PC-3 (cell line): Measurements from ENCODE around the gene SPACA4. TPM values are rescaled to one million over a fixed set of nuclear protein-coding genes. Genes with fewer than 3 reads are reported as not detected.

Experiments used
- ATAC-seq: fragments of 200-7000 bp; cut with Tn5 transposase; 2 replicates; pipeline ENCODE4 v1.9.1; 2020; ENCODE audit warnings: mild to moderate bottlenecking, moderate library complexity
- BruUV-seq: library from RNA; stranded (reverse); fragments of 400-500 nt; replicated peaks from 2 replicates; lab custom pipeline; 2021; lab: Mats Ljungman, UMichigan
- CTCF ChIA-PET: fragments of 300-600 bp; sonication (Branson Sonifier 250); formaldehyde crosslinking; loops from one replicate; lab custom pipeline; 2022; ENCODE audit warnings: antibody characterized with exemption; lab: Charles Lee
- POLR2A ChIA-PET: fragments of 300-600 bp; sonication (Branson Sonifier 250); formaldehyde crosslinking; loops from one replicate; lab custom pipeline; 2022; ENCODE audit warnings: antibody characterized with exemption; ENCODE audit not compliant: unreplicated experiment; lab: Charles Lee
- DNase-seq: peaks from one replicate; pipeline ENCODE4 v3.0.0-alpha.2; 2015
- H2AFZ ChIP-seq: fragments of 300-600 bp; sonication (generic); 2 replicates; pipeline ENCODE4 v1.6.0; 2016; ENCODE audit warnings: antibody characterized with exemption, low read length
- H3F3A ChIP-seq: fragments of 300-600 bp; sonication (generic); one replicate; pipeline ENCODE4 v1.6.0; 2017; ENCODE audit warnings: antibody characterized with exemption, low read length, control low read depth, mild to moderate bottlenecking; ENCODE audit not compliant: unreplicated experiment
- H3K27ac ChIP-seq: fragments of 300-600 bp; sonication (generic); 2 replicates; pipeline ENCODE4 v1.5.1; 2016; ENCODE audit warnings: mild to moderate bottlenecking, low read length
- H3K27me3 ChIP-seq: fragments of 300-600 bp; sonication (generic); 2 replicates; pipeline ENCODE4 v1.6.1; 2016; ENCODE audit warnings: low read length, mixed read lengths
- H3K36me3 ChIP-seq: fragments of 300-600 bp; sonication (generic); 2 replicates; pipeline ENCODE4 v1.6.1; 2016; ENCODE audit warnings: low read depth, mixed run types, low read length, mixed read lengths
- H3K4me1 ChIP-seq: fragments of 300-600 bp; sonication (generic); 2 replicates; pipeline ENCODE4 v1.5.1; 2016; ENCODE audit warnings: low read length; ENCODE audit not compliant: insufficient read depth
- H3K4me2 ChIP-seq: fragments of 300-600 bp; sonication (generic); 2 replicates; pipeline ENCODE4 v1.6.0; 2016; ENCODE audit warnings: low read length
- H3K4me3 ChIP-seq: fragments of 300-600 bp; sonication (generic); 2 replicates; pipeline ENCODE4 v1.5.1; 2016; ENCODE audit warnings: mild to moderate bottlenecking, low read length, mixed read lengths
- H3K79me2 ChIP-seq: fragments of 300-600 bp; sonication (generic); 2 replicates; pipeline ENCODE4 v1.6.1; 2017; ENCODE audit warnings: low read length, mixed read lengths
- H3K9ac ChIP-seq: fragments of 300-600 bp; sonication (generic); 2 replicates; pipeline ENCODE4 v1.6.0; 2016; ENCODE audit warnings: mild to moderate bottlenecking, low read length
- H3K9me2 ChIP-seq: fragments of 300-600 bp; sonication (generic); replicated peaks from 2 replicates; pipeline ENCODE4 v1.6.1; 2016; ENCODE audit warnings: mixed run types, low read length, mixed read lengths
- H3K9me3 ChIP-seq: fragments of 300-600 bp; sonication (generic); 2 replicates; pipeline ENCODE4 v1.6.1; 2016; ENCODE audit warnings: low read length, mixed read lengths
- H4K20me1 ChIP-seq: fragments of 300-600 bp; sonication (generic); 2 replicates; pipeline ENCODE4 v1.6.1; 2016; ENCODE audit warnings: low read length, mixed read lengths
- EZH2 ChIP-seq: fragments of 300-600 bp; sonication (generic); IDR thresholded peaks from one replicate; pipeline ENCODE4 v1.6.1; 2017; ENCODE audit warnings: antibody characterized with exemption, mild to moderate bottlenecking, low read length; ENCODE audit not compliant: unreplicated experiment
- EZH2phosphoT487 ChIP-seq: fragments of 300-600 bp; sonication (generic); IDR thresholded peaks from 2 replicates; pipeline ENCODE4 v1.6.1; 2018; ENCODE audit warnings: mild to moderate bottlenecking, antibody characterized with exemption, low read length, borderline replicate concordance
- intact Hi-C: fragments of 100-400 bp; cut with micrococcal nuclease; formaldehyde crosslinking; loops from 2 replicates; pipeline ENCODE4 v1.9.0; 2023
- total RNA-seq: library from RNA; depleted of rRNA; stranded (reverse); fragments of >200 nt; gene quantifications from 2 replicates; pipeline ENCODE4 v1.2.3, GENCODE V29; 2014
- TF ChIP-seq, protein P1 (sequence below): fragments of 300-600 bp; sonication (generic); conservative IDR thresholded peaks from 2 replicates; pipeline ENCODE4 v1.5.1; 2017; ENCODE audit warnings: antibody characterized with exemption, low read depth, mild to moderate bottlenecking, low read length

Gene SPACA4
- total RNA-seq, 1 experiment from 2014 or later = not detected

DNA sequence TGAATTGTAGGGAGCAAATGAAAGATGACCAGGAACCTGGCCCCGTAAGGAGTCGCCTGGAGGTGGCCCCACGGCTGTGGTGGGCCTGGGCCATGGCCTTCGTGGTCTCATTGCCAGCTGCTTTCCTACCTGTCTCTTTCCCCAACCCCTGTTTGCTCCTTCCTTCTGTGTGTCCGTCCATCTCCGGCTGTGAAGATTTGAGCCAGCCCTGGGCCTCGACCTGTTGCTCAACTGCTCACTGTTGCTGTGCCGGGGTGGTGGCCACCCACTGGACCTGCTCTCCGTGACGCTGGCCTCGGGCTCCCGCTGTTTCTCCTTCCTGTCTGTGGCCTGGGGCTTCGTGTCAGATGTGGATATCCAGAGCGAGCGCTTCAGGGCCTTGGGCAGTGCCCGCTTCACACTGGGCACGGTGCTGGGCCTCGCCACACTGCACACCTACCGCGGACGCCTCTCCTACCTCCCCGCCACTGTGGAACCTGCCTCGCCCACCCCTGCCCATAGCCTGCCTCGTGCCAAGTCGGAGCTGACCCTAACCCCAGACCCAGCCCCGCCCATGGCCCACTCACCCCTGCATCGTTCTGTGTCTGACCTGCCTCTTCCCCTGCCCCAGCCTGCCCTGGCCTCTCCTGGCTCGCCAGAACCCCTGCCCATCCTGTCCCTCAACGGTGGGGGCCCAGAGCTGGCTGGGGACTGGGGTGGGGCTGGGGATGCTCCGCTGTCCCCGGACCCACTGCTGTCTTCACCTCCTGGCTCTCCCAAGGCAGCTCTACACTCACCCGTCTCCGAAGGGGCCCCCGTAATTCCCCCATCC is 22.1 kb downstream of the SPACA4 start:
- Histone ChIP-seq H3F3A (no peaks in the 10 kb centered on the region), H3K4me3 (no peak overlapping the region), H3K79me2 (no peaks in the 10 kb centered on the region), H3K9me2 (no peaks in the 10 kb centered on the region), H3K27ac (no peak overlapping the region), H3K36me3 (no peaks in the 10 kb centered on the region), H3K27me3 (no peaks in the 10 kb centered on the region), H3K4me2 (no peak overlapping the region), H4K20me1 (no peaks in the 10 kb centered on the region), H3K4me1 (no peaks in the 10 kb centered on the region; the same call in 1 of the 2 replicates), H3K9me3 (no peaks in the 10 kb centered on the region), H2AFZ (no peak overlapping the region), H3K9ac (no peak overlapping the region)
- no peak for ATAC-seq
- DNase-seq = no peak
- POLR2A ChIA-PET = no interaction called here
- TF ChIP-seq EZH2phosphoT487 = no peak
- TF ChIP-seq, protein P1, sequence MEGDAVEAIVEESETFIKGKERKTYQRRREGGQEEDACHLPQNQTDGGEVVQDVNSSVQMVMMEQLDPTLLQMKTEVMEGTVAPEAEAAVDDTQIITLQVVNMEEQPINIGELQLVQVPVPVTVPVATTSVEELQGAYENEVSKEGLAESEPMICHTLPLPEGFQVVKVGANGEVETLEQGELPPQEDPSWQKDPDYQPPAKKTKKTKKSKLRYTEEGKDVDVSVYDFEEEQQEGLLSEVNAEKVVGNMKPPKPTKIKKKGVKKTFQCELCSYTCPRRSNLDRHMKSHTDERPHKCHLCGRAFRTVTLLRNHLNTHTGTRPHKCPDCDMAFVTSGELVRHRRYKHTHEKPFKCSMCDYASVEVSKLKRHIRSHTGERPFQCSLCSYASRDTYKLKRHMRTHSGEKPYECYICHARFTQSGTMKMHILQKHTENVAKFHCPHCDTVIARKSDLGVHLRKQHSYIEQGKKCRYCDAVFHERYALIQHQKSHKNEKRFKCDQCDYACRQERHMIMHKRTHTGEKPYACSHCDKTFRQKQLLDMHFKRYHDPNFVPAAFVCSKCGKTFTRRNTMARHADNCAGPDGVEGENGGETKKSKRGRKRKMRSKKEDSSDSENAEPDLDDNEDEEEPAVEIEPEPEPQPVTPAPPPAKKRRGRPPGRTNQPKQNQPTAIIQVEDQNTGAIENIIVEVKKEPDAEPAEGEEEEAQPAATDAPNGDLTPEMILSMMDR = no peak
- TF ChIP-seq EZH2 = no peak
- CTCF ChIA-PET = no interaction called here
- BruUV-seq = no TSS peak
- intact Hi-C loops = no loop called here

DNA sequence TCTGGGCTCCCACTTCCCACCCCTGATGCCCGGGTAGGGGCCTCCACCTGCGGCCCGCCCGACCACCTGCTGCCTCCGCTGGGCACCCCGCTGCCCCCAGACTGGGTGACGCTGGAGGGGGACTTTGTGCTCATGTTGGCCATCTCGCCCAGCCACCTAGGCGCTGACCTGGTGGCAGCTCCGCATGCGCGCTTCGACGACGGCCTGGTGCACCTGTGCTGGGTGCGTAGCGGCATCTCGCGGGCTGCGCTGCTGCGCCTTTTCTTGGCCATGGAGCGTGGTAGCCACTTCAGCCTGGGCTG is 22.7 kb downstream of the SPACA4 start:
- Histone ChIP-seq H3K4me1 (peaks cover 5% of the 10 kb centered on the region), H3K27ac (no peak overlapping the region)
- intact Hi-C loops = no loop called here

More for the DNA sequence above, 22.7 kb downstream of the SPACA4 start:
- H3K9me2 ChIP-seq = no peaks in the 10 kb centered on the region
- no peak for ATAC-seq
- no peaks in the 10 kb centered on the region for H3F3A ChIP-seq
- H3K9me3 ChIP-seq = no peaks in the 10 kb centered on the region
- ChIA-PET POLR2A (no interaction called here), CTCF (no interaction called here)
- H3K27me3 ChIP-seq = no peaks in the 10 kb centered on the region
- H3K79me2 ChIP-seq = no peaks in the 10 kb centered on the region
- no peak for TF ChIP-seq EZH2
- no peak for TF ChIP-seq EZH2phosphoT487
- TF ChIP-seq, protein P1 = no peak
- DNase-seq = no peak
- no peak overlapping the region for H2AFZ ChIP-seq
- no peak overlapping the region for H3K4me3 ChIP-seq
- no peak overlapping the region for H3K9ac ChIP-seq
- no peaks in the 10 kb centered on the region for H4K20me1 ChIP-seq
- no peaks in the 10 kb centered on the region for H3K36me3 ChIP-seq
- H3K4me2 ChIP-seq = no peak overlapping the region
- no TSS peak for BruUV-seq
